OCI-LY1 (cell line): ENCODE measurements around the gene IL1RAPL2.

Experiments
- CTCF ChIP-seq: fragments of 200-600 bp; sonication (generic), shearing (Covaris generic); IDR thresholded peaks from 2 replicates; pipeline ENCODE4 v1.5.1; 2017; ENCODE audit warnings: mild to moderate bottlenecking, antibody characterized with exemption, low read length, moderate library complexity, mixed read lengths
- EZH2 ChIP-seq: fragments of 200-600 bp; sonication (generic), shearing (Covaris generic); IDR thresholded peaks from 2 replicates; pipeline ENCODE4 v1.8.0; 2017; ENCODE audit warnings: borderline replicate concordance, mixed run types, mild to moderate bottlenecking, antibody characterized with exemption, low read length, moderate library complexity, mixed read lengths

- TF ChIP-seq CTCF (no peak), EZH2 (no peak)
Observed at GRCh38 chrX:104935581-104935980, 369.6 kb downstream of the IL1RAPL2 start.
